Stimulated activated CD4-positive, alpha-beta T cell treated with anti-CD3 and anti-CD28 coated beads, Interleukin-4, amount 100 ng/mL, for 48 hours (primary cell): ENCODE results near the gene RFX3.

Source experiments
- DNase-seq, 2 donors: peaks; one replicate each; pipeline ENCODE4 v3.0.0-alpha.2; 2020; ENCODE audit warnings: low read depth in 2 of 2

Gene RFX3

GRCh38 chr9:3513265-3513818 lies 12.5 kb downstream of the RFX3 start:
- no peak for DNase-seq

GRCh38 chr9:3511551-3511950 lies 14.2 kb downstream of the RFX3 start:
- no peak for DNase-seq

GRCh38 chr9:3510796-3511195 lies 15.0 kb downstream of the RFX3 start:
- DNase-seq, result no peak

- no peak for DNase-seq
Measured at GRCh38 chr9:3509926-3510325, 15.9 kb downstream of the RFX3 start.

GRCh38 chr9:3508521-3509291 lies 17.1 kb downstream of the RFX3 start:
- DNase-seq, result no peak

GRCh38 chr9:3508078-3508431 lies 17.7 kb downstream of the RFX3 start:
- DNase-seq, result no peak

- no peak for DNase-seq
Measured at GRCh38 chr9:3507395-3508077, 18.3 kb downstream of the RFX3 start.

GRCh38 chr9:3506164-3506563 lies 19.6 kb downstream of the RFX3 start:
- DNase-seq, result no peak

GRCh38 chr9:3502560-3503398 lies 23.0 kb downstream of the RFX3 start:
- no peak for DNase-seq

GRCh38 chr9:3500044-3500443 lies 25.8 kb downstream of the RFX3 start:
- DNase-seq, result no peak

- no peak for DNase-seq
Measured at GRCh38 chr9:3498691-3499090, 27.1 kb downstream of the RFX3 start.

GRCh38 chr9:3497857-3498256 lies 27.9 kb downstream of the RFX3 start:
- DNase-seq, result no peak

GRCh38 chr9:3497401-3497800 lies 28.4 kb downstream of the RFX3 start:
- DNase-seq, result no peak

GRCh38 chr9:3495855-3496254 lies 29.9 kb downstream of the RFX3 start:
- no peak for DNase-seq

GRCh38 chr9:3492214-3492613 lies 33.6 kb downstream of the RFX3 start:
- no peak for DNase-seq

GRCh38 chr9:3491450-3491849 lies 34.4 kb downstream of the RFX3 start:
- no peak for DNase-seq

- DNase-seq, result no peak
Measured at GRCh38 chr9:3490957-3491356, 34.8 kb downstream of the RFX3 start.

GRCh38 chr9:3482578-3482977 lies 43.2 kb downstream of the RFX3 start:
- no peak for DNase-seq

- DNase-seq, result no peak
Measured at GRCh38 chr9:3480353-3480655, 45.5 kb downstream of the RFX3 start.

- no peak for DNase-seq
Measured at GRCh38 chr9:3479514-3480352, 46.1 kb downstream of the RFX3 start.

- no peak for DNase-seq
Measured at GRCh38 chr9:3478549-3478953, 47.2 kb downstream of the RFX3 start.
